ENCODE data around the gene TRIM63.
A peak's percentile ranks its signal among the peaks of the same experiment; 100 is the strongest.

Gene TRIM63

DNA sequence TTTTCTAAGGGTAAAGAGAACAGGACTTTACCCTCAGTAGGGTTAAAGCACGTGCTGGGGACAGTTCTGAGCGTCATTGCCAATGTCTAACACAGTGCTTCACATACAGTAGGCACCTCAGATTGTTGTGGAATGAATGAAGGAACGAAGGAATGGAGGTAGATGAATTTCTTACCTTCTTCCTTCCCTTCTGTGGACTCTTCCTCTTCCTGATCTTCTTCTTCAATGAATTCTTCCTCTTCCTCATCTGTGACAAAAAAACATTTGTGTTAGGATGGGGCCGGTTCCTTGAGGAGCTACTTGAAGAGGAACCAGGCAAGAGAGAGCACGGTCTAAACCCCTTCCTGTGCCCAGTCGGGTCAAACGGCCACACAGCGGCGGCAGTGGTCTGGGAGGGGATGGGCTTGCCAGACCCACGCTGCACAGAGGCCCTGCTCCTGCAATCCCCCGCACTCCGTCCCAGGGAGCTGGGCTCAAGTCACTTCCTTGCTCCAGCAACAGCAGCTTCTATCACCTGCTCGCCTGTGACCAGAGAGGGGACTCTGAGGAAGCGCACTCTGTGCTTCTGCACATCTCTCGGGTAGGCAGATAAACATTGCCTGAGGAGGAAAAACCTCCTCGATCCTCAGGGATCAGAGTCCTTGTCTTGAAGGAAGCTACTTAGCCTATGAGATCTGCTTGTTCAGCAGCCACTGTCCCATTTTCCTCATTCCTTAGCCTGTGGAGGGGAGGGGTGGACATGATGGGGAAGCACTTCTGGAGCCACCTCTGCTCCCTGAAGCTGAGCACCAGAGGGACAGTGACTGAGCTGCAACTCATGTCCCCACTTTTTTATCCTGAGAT, 13.5 kb downstream of the TRIM63 start:
- no peak for DNase-seq

DNA sequence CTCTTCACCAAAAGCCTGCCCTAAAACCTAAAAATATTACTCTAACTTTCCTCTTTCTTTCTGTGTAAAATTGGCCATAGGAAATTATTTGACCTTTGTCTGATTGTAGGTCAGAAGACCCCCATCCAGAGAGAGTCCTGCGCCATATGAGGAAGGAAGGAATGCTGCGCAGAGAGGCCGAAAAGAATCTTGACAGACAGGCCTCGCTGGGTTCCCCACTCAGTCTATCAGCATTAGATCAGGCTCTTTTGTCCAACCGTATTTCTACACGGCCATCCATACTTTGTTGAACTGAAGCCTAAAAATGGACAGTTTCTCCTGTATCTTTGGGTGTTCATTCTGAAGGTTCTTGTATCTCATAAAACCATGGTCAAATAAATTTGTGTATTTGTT, 17.2 kb downstream of the TRIM63 start:
- DNase-seq, result no peak

DNA sequence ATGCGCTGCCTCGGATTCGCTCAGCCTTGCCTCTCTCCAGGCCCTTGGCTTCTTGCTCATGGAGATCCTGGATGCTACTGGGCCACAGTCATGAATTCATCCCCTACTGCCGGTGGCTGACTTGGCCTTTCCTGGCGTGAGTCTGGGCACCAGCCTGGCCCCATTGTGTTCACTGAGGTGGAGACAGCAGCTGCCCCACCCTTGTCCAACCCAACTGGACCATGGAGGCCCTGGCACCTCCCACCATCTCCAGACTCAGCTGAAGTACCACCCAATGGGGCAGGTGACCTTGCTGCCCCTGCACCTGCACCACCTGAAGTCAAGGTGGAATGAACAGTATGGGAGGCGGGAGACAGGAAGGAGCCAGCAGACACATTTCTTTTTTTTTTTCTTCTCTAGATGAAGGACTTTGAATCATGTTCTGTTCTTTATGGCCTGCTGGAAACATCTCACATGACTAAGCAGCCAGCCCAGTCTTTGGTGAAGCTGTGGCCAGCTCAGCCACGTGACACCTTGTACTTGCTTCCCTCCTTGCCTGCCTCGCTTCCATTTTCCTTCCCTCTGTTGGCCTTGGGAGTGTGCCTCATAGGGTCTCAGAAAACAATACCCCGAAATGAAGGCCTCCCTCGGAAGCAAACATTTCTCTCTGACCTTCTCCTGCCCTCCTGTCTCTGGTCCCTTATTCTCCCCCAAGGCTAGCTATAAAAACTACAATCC, 17.7 kb downstream of the TRIM63 start:
- no peak for DNase-seq

- no peak for DNase-seq
Observed at GRCh38 chr1:26047278-26047874, 20.1 kb downstream of the TRIM63 start.

GRCh38 chr1:26046246-26047095, 21.0 kb downstream of the TRIM63 start:
- DNase-seq, result no peak

- DNase-seq, result no peak
Observed at GRCh38 chr1:26045722-26046245, 21.6 kb downstream of the TRIM63 start, which contains the start of gene SLC30A2. TSS of gene SLC30A2 (minus strand) at chr1:26046118. CDS start at chr1:26045896, 222 bp downstream.

DNA sequence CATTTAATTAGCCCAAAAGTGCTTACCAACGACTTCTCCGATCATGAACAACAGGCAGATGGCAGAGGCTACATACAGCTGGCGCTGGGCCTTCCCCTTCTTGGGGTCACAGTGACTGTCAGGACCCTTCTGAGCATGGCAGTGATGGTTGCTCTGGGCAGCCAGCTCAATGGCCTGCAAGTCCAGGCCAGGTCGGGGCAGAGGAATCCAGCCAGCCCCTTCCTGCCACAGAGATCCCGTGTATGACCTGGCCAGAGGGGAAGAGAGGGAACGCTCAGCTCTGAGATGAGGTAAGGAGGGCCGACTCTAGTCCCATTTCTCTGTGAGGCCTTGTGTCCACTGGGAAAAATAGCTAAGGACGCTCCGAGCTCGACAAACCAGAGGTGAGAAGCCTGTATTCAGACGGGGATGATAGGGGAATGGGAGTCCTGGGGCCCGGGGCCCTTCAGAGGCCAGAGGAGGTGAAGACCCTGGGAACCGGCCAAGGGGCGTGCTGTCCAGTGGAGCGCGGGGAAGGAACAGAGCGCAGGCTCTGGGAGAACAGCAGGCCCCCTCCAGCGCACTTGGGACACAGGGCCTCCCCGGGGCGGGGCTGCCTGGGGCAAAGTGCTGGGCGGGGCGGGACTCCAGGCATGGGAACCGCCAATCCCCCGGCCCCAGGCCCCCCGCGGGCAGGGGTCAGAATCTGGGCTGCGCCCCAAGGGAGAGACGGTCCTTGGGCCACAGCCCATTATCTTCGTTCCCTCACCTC, 22.3 kb downstream of the TRIM63 start:
- DNase-seq, result no peak

DNA sequence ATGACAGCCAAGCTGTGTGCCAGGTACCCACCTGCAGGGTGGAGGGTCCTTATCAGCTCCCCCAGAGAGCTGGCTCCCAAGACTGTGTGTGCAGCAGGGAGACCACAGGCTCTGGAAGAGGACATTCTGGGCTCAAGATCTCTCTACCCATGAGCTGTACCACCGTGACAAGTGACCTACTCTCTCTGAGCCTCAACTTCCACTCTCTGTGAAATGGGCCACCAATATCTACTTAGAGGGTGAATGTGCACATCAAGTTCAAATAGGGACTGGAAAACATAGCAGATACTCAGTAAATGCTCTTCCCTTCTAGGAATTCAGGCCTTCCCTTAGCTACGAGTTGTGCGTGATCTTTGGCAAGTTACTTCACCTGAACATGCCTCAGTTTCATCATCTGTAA, 23.0 kb downstream of the TRIM63 start:
- no peak for DNase-seq

DNA sequence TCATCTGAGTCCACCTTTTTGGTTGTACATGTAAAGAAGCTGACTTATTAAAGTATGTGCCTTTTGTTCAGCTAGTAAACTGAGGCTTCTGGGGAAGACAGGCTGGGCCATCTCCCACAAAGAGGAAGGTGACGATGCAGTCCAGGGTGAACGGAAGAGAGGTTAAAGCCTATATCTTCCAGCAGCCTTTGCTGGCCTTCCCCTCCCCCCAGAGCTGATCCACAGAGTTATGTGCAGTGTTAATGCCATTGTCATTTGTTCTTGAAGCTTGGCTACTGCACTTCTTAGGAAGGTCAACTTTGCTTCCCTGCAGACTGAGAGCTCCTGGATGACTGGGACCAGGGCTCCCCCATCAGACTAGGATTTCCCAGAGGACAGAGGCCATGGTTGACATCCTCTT, 23.7 kb downstream of the TRIM63 start:
- DNase-seq, result no peak

DNA sequence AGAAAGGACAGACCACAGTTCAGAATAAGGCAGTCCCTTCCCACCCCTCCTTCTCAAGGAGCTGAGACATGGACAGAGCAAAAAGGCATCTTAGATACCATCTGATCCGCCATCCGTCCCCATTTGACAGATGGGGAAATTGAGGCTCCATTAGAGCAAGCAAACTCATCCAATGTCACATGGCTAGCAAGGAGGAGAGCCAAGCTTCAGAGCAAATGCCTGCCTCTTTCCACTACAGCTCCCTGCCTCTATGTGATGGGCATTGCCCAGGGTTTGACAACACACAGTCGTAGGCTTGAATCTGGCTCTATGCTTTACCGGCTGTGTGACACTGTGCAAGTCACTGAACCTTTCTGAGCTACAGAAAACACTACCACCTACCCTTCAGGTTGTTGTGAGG, 25.5 kb downstream of the TRIM63 start:
- no peak for DNase-seq

DNA sequence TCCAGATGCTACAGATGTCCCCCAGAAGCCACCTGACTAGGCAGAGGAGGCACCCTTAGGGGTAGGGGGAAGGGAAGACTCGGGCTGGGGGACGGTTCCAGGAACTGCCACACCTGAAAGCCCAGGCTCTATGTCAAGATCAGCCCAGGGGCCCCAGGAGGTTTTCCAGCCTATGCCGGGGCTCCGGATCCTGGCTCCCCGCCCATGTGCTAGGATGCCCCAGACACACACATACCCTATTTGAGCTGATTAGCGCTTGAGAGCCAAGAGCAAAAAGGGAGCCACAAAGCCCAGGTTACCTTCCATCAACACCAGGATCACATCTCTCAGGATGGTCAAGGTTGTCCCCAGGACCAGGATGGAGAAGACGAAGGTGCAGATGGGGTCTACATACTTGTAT, 26.0 kb downstream of the TRIM63 start:
- DNase-seq, result no peak

- no peak for DNase-seq
Observed at GRCh38 chr1:26038904-26039303, 28.5 kb downstream of the TRIM63 start.

- DNase-seq, result no peak
Observed at GRCh38 chr1:26038477-26038876, 29.0 kb downstream of the TRIM63 start.

- no peak for DNase-seq
Observed at GRCh38 chr1:26037904-26038303, 29.5 kb downstream of the TRIM63 start.

DNA sequence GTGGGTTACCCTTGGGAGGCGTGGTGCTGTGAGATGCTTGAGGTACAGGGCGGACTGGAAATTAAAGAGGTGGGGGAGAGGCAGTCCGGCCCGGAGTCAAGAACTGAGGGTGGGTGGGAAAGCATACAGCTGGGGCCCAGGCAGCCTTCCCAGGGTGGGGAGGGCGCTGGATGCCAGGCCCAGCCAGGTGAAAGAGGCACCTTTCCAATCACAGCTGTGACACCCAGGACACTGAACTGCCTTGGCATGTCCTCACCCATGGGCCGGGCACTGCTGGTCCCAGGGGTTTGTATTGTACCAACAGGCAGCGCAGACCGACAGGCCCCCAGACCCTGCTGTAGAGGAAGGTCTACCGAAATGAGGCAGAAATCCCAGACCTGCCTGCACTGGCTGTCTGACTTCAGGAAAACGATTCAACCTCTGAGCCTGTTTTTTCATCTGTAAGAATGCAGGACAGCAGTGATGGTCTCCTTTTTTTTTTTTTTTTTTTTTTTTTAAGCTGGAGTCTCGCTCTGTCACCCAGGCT, 30.6 kb downstream of the TRIM63 start:
- no peak for DNase-seq

GRCh38 chr1:26035959-26036755, 31.3 kb downstream of the TRIM63 start:
- DNase-seq, result peak; percentile 65 to 73

GRCh38 chr1:26035203-26035958, 32.0 kb downstream of the TRIM63 start:
- DNase-seq, result peak; percentile 94 to 95

DNA sequence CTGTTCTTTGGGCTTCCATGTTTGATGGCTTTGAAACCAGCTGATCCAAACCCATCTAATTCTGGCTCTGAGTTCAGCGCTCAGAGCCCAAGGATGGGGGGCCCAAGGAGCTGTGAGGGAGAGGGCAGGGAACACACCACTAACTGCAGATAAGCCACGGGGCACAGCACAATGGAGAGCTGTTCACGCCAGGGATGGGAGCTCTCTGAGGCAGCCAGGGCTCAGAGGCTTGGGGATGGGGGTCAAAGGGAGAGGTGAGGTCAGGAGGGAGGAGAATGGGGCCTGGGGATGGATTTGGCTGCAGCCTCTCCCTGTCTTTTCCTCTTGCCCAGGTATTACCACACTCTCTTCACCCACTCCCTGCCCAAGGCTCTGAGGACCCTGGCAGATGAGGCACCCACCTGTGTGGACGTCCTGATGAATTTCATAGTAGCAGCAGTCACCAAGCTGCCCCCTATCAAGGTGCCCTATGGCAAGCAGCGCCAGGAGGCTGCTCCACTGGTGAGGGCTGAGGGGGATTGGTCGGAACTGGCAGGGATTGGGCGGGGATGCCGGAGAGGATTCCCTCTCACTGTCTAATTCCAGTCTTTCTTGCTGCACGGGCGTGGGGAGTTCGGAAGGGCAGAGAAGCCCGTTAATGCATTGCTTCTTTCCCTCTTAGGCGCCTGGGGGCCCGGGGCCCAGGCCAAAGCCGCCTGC, 32.8 kb downstream of the TRIM63 start:
- DNase-seq, result peak in 1 of 2 donors; percentile 5

DNA sequence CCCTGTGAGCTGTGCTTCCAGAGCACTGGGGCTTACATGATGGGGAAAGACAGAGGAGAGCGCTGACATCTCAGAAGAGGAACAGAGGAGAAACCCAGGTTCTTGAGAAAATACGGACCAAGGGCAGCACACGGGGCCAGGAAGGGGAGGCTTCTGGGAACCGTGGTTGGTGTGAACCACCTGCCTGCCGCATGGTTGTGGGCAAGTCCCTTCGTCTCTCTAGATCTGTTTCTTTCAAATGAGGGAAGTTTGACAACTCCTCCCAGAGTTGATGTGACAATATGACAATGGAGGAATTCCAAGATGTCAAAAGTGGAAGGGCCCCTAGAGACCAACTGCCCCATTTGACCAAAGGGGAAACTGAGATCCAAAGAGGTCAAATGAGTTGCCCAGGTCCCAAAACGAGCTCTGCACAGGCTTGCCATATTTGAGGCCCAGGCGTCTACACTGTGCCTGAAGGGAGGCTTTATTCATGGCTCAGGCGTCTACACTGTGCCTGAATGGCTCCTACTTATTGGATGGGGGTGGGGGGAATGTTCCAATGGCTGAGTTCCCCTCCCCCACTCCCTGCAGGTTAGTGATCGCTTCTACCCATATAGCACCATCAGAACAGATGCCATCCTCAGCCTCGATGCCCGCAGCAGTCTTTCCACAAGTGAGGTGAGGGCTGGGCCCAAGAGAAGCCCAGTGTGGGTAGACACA, 34.6 kb downstream of the TRIM63 start:
- no peak for DNase-seq
